Measurements from ENCODE around the gene DPF1. TPM values are rescaled to one million over a fixed set of nuclear protein-coding genes. Genes with fewer than 3 reads are reported as not detected.

DPF1 gene
- total RNA-seq, 1 donor from 2014 or later, result 1.3 TPM

DNA sequence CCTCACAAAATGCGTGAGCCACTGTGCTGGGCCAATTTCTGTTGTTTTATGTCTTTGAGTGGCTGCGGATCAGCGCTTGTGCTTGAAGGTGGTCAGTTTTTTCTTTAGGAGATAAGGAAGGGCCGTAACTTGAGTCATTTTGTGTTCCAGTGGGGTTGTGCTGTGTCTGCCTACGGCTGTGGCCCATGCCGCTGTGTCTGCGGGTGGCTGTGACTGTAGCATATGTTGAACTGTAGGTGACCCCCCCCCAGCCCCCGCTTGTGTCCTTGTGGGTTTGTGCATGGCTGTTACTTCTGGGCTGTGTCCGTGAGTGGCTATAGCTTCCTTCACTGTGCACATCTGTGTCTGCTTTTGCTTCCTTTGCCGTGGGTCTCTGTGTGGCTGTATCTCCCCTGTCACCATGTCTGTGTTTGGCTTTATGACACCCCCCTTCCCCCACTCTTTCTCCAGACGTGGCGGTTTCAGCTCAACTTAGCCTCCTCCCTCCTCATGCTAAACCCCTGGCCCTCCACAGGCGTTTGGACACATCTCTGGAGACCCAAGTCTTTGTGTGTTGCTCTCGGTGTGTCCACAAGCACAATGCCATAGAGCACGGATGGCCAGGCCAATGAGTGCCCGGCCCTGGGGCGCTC is 31.5 kb upstream of the DPF1 start:
- TF ChIP-seq, protein P1, sequence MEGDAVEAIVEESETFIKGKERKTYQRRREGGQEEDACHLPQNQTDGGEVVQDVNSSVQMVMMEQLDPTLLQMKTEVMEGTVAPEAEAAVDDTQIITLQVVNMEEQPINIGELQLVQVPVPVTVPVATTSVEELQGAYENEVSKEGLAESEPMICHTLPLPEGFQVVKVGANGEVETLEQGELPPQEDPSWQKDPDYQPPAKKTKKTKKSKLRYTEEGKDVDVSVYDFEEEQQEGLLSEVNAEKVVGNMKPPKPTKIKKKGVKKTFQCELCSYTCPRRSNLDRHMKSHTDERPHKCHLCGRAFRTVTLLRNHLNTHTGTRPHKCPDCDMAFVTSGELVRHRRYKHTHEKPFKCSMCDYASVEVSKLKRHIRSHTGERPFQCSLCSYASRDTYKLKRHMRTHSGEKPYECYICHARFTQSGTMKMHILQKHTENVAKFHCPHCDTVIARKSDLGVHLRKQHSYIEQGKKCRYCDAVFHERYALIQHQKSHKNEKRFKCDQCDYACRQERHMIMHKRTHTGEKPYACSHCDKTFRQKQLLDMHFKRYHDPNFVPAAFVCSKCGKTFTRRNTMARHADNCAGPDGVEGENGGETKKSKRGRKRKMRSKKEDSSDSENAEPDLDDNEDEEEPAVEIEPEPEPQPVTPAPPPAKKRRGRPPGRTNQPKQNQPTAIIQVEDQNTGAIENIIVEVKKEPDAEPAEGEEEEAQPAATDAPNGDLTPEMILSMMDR (conservative IDR thresholded peaks at IDR 0.05; ENCODE audit: low read depth, low read length), result no peak
- no peak for DNase-seq (ENCODE audit: low read depth)
- H3K4me3 ChIP-seq (ENCODE audit: low read depth, low read length), result peak overlapping the region; percentile 53

DNA sequence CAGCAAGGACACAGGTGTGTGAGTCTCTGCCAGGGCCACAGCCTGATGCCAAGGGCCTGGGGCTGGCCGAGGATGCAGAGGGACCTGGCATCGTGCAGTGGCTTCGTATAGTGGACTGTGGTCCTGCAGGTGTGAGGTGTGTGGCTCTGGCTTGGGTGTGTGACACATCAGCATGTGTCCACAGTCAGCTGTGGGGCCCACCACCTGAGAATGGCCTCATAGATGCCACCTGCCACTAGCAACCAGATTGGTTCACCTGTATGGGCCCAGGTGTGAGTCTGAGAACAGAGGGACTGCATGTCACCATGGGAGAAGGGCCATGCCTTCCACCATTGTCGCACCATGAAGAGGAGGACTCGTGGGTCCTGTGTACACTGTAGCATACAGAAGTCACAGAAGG is 29.8 kb upstream of the DPF1 start:
- TF ChIP-seq, protein P1 (conservative IDR thresholded peaks at IDR 0.05; ENCODE audit: low read depth, low read length), result no peak
- DNase-seq (ENCODE audit: low read depth), result no peak
- no peak overlapping the region for H3K4me3 ChIP-seq (ENCODE audit: low read depth, low read length)

DNA sequence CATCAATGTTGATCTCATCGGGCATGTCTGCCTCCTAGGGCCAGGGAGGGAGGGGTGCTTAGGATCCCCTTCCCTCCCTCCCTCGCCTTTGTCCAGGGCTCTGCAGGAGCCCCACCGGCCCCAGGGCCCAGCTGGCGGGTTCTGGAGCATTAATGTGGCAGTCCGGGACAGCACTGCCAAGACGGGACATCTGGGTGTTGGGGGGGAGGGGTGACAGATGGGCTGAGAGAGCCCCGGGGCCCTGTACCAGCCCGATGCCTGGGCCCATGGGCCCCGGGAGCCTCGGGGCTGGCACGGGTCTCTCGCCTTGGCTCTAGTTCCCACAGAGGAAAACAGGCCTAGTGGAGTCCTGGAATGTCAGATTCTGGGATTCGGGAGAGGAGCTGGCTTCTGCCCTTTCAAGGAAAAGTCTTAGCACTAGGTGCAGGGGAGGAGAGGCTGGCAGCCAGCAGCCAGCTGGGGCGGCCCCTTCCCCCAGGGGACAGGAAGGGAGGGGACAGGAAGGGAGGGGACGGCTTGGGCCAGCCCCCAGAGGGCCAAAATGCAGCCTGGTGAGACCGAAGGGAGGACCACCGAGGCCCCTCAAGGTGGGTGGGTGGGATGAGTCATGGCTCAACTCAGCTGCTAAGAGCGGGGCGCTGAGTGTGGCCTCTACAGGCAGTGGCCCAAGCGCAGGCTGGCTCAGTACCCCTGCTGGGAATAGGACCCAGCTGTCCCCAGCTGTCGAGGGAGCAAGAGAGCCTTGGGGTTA is 29.1 kb upstream of the DPF1 start:
- H3K4me3 ChIP-seq (ENCODE audit: low read depth, low read length), result no peak overlapping the region
- no peak for DNase-seq (ENCODE audit: low read depth)

DNA sequence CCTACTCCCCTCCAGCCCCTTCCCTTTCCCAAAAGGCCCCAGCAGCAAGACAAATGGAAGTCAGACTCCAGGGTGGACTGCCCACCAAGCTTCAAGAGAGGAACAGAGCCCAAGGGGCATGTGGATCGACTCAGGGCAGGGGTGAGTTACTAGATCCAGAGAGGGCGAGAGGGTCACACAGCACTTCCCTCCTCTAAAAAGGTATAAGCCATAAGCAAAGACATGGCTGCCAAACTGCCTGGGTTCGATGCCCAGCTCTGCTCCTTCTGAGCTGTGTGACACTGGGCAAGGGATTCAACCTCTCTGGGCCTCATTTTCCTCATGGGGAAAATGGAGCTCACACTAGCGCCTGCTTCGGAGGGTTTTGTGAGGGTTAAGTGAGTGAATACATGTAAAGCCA is 28.4 kb upstream of the DPF1 start:
- TF ChIP-seq, protein P1 (conservative IDR thresholded peaks at IDR 0.05; ENCODE audit: low read depth, low read length), result no peak

More for the DNA sequence above, 29.1 kb upstream of the DPF1 start:
- TF ChIP-seq, protein P1 (conservative IDR thresholded peaks at IDR 0.05; ENCODE audit: low read depth, low read length), result no peak

DNA sequence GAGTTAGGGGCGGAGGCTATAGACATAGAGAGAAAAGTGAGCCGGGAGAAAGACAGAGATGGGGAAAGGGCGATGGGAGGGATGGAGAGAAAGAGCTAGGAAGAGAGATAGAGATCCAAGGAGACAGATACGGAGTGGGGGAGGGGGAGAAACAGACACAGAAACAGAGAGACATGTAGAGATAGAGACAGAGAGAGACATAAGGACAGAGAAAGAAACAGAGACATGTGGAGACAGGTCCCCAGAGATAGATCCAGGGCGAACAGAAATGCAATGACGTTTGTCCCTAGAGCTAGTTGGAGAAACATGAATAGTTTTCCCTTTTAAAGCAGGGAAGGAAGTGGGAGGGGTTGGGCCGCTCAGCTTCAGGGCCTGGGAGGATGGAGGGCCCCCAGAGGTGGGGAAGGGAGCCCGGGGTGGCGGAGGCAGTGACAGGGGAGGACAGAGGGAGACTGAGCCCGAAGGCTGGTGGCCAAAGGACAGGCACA is 27.6 kb upstream of the DPF1 start:
- TF ChIP-seq, protein P1 (conservative IDR thresholded peaks at IDR 0.05; ENCODE audit: low read depth, low read length), result no peak
- DNase-seq (ENCODE audit: low read depth), result no peak
- no peak overlapping the region for H3K4me3 ChIP-seq (ENCODE audit: low read depth, low read length)

More for the DNA sequence above, 28.4 kb upstream of the DPF1 start:
- no peak for DNase-seq (ENCODE audit: low read depth)
- H3K4me3 ChIP-seq (ENCODE audit: low read depth, low read length), result no peak overlapping the region

DNA sequence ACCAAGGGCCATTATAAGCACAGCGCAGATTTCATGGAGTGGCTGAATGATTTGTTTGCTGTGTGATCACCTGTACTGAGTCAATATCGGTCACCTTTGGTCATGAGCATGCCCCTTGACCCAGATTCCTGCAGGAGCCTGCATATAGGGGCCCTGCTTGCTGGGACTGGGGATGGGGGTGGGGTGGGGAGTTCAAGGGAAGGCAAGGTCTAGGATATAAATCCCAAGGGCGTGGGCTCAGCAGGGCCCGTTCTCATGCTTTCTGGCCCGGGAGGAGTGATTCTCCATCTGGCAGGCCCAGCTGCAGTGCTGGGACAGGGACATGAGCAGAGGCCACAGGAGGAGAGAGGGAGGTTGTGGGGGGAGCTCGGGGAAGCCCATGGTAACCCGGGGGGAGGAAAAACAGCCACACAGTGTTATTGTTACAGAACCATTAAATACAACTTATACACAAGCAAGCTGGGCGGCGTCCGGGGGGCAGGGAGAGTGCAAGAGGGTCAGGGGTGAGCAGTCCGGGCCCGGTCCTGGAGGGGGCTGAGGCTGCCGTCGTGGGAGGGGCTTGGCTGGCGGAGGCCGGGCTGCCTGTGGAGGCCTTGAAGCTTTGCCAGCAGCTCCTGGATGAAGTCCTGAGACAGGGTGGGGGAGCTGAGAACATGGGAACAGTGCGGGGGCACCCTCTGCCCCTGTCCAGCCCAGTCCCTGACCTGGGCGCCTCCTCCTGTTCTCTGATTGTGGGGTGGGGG is 27.0 kb upstream of the DPF1 start:
- no peak for DNase-seq (ENCODE audit: low read depth)
- no peak overlapping the region for H3K4me3 ChIP-seq (ENCODE audit: low read depth, low read length)
- TF ChIP-seq, protein P1 (conservative IDR thresholded peaks at IDR 0.05; ENCODE audit: low read depth, low read length), result no peak
